NCI-H2029 treated with DMSO at 0.1 percent for 48 hours (cell line): Measurements from ENCODE around the gene KLHL26.

Source experiments
- DNase-seq: peaks from one replicate; lab custom pipeline; 2025; lab: John Stamatoyannopoulos, UW

KLHL26 gene

DNA sequence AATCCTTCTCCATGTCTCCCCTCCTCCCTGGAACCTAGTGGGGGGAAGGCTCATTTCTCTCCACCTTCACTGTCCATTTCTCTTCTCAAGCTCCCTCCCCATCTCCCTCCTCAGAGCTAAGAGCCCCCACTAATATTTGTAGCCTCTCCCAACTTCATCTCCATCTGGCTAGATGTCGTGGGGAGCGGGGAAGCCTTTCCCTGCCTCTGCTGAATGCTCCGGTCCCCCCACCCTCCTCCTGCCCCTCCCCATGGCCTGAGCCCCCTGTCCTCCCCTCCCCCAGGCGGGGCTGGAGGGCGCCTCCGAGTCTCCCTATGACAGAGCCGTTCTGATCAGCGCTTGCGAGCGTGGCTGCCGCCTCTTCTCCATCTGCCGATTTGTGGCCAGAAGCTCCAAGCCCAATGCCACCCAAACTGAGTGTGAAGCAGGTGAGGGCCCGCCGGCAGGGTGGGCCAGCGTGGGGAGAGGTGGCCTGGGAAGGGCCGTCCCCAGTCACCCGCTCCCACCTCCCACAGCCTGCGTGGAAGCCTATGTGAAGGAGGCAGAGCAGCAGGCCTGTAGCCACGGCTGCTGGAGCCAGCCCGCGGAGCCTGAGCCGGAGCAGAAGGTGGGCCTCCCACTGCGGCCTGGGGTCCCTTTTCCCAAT, 23.1 kb upstream of the KLHL26 start:
- no peak for DNase-seq

DNA sequence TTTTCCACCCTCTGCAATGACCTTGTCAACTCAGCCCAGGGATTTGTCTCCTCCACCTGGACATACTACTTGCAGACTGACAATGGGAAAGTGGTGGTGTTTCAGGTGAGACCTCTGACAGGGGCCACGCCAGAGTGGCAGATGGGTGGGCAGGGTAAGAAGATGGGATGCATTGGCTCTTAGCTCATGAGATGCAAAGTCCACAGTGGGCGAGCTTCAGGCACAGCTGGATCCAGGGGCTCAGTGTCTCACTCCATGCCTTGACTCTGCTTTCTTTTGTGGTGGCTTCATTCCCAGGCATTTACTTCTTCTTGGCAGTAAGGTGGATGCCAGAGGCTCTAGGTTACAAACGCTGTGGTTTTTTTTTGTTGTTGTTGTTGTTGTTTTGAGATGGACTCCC, 20.8 kb upstream of the KLHL26 start:
- DNase-seq, result no peak

DNA sequence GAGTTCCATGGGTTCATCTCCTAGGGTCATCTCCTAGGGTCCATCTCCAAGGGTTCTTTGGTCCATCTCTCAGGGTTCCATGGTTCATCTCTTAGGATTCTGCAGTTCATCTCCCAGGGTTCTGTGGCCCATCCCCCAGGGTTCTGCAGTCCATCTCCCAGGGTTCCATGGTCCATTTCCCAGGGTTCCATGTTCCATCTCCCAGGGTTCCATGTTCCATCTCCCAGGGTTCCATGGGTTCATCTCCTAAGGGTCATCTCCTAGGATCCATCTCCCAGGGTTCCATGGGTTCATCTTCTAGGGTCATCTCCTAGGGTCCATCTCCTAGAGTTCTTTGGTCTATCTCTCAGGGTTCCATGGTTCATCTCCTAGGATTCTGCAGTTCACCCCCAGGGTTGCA, 19.3 kb upstream of the KLHL26 start:
- no peak for DNase-seq

DNA sequence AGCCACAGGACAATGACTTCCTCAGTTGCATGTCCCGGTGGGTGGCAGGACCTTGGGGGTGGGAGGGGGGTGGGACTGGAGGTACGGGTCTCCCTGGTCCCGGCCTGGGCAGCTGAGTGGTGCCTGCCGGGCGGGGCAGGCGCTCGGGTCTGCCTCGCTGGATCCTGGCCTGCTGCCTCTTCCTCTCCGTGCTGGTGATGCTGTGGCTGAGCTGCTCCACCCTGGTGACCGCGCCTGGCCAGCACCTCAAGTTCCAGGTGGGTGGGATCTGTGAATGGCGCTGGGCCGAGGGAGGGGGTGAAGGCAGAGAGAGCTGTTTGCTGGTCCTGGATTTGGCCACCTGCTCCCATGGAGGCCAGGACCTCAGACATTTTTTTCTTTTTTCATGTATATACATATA, 18.6 kb upstream of the KLHL26 start:
- no peak for DNase-seq

DNA sequence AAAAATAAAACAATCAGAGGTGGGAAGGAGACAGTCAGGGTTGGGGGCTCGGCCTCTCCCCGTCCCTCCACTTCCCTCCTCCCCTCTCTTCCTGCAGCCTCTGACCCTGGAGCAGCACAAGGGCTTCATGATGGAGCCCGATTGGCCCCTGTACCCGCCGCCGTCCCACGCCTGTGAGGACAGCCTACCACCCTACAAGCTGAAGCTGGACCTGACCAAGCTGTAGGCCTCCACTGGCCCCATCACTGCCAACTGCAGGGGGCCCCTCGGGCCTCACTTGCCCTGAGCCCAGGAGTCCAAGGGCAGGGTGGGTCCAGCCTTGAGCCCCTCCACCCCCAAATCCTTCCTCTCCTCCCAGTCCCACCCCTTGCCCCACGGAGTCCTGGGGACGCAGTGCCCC, 16.5 kb upstream of the KLHL26 start:
- no peak for DNase-seq

DNA sequence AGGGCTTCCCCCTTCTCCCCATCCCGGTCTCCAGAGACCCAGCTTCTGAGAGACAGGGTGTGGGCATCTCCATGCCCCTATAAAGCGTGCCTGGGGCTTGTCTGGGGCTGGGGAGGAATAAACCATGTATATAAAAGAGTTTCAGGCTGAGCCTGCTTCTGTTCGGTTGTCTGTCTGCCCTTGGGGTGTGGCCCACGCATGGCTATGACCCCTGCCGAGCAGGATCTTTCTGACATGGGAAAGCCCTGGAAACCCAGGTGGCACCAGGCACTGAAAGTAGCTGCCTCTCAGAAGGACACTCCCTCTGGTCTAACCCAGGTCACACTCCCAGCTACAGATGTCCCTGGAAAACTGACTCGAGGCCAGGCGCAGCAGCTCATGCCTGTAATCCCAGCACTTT, 15.9 kb upstream of the KLHL26 start:
- DNase-seq, result no peak

DNA sequence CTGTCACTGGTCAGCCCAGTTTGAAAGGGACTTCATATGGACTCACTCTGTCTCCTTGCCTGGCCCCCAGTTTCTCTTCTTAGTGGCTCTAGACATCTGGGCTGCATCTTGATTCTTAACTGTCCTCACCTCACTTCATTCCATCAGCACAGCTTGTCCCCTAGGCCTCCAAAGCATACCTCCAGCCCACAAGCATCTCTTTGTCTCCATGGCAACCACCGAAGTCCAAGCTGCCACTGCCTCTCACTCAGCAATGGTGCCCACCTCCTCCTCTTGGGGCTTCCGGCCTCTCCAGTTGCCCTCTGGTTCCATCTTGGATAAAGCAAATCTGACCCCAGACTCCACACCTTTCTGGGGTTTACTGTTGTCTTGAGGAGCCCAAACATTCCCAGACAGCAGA, 9.9 kb upstream of the KLHL26 start:
- no peak for DNase-seq

DNA sequence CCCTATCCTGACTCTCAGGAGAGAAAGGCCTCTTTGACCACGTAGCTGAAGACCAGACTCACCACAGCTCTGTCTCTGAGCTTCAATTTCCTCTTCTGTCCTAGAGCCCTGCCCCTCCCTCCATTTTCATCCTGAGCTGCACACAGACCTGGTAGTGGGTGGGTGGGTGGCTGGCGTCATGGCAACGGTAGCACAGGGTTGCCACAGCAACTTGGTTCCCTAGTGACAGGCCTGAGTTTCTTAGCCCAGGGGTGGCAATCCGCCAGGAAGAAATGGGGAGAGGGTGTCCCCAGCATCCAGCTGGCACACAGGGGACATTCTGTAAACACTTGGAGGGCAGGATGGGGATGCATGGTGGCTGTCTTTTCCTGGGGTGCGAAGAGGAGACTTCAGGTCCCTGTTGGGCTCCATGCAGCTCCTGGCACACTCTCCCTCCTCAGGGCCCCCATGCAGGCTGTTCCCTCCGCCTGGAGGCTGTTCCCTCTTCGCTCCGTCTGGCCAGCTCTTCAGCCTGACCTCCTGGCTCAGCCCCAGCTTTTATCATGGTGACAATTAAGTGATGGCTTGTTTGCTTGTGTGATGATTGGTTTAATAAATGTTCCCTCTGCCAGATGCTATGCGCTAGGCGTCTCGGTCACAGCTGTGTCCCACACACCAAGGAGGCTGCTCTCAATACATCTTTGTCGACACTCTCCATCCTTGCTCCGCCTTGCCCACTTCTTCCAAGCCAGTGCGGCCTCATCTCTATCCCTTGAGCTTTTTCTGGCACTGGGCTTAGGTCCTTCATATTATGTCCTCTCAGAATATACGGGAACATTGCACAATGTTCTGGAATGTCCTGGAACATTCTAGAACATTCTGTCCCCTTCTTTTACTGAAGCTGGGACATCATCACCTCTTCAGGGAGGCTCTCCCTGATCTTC, 7.4 kb upstream of the KLHL26 start:
- no peak for DNase-seq

GRCh38 chr19:18633321-18633720, 3.5 kb upstream of the KLHL26 start:
- no peak for DNase-seq

DNA sequence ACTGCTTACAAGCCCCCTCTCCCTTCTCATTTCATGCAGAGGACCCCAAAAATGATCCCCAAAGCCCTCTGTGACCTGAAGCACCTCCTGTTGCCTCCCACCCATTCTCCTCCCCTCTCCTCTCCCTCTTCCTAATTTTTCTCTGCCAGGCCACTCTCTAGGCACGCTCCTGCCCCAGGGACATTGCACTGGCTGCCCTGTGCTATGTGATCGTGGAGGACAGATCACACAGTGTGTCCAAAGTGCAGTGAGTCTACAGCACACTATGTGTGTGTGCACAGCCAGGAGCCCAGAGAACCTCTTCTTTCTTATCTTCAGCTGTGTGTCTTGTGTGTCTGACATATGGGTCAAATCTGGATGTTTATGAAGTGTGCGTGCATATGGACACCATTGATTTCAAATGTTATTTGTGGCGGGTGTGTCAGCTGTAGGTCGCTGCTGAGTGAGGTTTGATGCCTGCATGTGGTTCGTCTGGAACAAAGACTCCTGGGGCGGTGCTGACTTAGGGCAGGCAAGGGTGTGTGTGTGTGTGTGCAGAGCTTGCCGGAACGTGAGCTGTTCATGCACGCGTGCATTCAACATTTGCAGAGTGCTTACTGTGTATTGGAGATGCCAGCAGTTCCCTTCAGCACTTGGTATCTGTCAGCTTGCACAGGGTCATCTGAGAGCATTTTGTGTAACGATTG, 2.1 kb upstream of the KLHL26 start:
- DNase-seq, result no peak

- DNase-seq, result no peak
Measured at GRCh38 chr19:18635831-18636182, 1.0 kb upstream of the KLHL26 start.

DNA sequence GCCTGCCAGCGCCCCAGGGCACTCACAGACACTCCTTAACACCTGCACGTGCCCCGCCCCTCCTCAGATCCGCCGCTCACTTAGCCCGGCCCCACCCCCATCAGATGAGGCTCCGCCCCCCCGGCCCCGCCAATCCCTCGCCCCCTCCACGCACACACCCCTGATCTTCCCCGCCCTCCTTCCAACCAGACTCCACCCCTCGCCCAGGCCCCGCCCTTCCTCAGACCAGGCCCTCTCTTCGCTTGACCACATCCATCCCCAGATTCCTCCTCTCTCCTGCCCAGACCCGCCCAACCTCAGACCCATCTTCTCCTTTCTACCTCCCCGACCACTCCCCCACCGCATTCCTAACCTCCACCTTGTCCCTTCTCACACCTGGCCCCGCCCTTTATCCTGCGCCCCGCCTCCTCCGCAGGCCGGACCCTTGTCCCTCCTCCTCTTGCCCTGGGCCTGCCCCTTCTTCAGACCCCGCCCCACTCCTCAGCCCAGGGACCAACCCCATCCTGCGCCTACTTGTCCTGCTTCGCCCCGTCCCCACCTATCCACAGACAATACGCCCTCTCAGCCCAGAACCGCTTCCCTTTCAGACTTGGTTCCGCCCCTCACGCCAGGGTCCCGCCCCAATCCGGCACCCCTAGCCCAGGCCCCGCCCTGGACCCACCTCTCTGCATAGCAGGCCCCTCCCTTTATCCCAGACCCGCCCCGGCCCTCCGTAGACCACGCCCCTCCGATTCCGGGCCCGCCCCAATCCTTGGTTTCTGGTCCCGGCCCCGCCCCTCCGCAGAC, 452 bp upstream of the KLHL26 start:
- peak; percentile 97 for DNase-seq

- peak; percentile 39 for DNase-seq
Measured at GRCh38 chr19:18637673-18638630, 1.1 kb downstream of the KLHL26 start.

GRCh38 chr19:18639706-18640243, 2.9 kb downstream of the KLHL26 start:
- DNase-seq, result no peak

GRCh38 chr19:18644196-18645034, 7.6 kb downstream of the KLHL26 start:
- DNase-seq, result no peak

GRCh38 chr19:18645035-18645511, 8.2 kb downstream of the KLHL26 start:
- no peak for DNase-seq

DNA sequence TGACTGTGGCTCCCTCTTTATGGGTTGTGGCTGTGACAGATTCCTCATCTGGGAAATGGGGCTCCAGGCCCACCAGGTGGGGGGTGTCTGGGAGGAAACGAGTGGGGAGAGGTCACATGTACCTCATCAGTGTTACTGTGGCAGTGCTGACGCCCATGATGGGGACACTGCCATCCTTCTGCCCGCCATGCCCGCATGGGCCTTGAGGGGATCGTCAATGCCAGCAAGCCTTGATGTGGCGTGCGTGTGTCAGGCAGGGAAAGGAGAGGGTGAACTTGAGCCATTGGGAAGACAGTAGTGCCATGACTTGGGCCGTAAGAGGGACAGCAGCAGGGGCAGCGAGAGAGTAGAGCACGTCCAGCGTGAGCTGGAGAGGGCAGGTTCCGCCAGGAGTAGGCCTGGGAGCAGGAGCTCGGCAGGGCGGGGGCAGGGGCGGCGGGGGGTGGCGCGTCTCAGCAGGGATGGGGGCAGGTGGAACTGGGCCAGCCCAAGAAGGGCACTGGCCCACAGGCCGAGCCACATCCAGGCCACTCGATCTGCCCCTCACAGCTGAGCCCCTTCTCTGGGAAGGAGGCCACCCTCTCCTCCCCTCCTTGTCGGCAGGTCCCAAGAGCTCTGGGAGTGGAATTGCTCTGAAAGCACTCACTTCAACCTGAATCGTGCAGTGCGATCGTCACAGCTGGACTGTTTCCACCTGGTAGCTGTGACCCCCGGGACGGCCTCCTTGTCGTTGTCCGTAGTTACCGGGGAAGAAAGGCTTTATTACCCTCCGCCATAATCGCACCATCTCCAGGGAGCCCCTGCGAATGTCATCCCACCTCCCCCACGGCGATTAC, 9.9 kb downstream of the KLHL26 start:
- no peak for DNase-seq

DNA sequence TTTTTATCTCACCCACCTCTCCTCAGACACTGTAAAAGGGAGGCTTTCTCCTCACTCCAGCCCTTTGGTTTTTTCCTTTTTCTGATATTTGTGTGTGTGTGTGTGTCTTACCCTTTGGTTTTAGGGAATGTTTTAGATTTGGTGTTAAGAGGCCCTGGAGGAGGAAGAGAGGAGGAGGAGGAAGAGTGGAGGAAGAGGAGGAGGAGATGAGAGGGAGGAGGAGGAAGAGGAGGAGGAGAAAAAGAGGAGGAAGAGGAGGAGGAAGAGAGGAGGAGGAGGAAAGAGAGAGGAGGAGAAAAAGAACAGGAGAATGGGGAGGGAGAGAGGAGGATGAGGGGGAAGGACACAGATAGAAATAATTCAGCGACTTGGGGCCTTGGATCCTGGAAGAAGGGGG, 10.5 kb downstream of the KLHL26 start:
- no peak for DNase-seq

- no peak for DNase-seq
Measured at GRCh38 chr19:18647807-18648206, 11.0 kb downstream of the KLHL26 start.
